Measurements from ENCODE around the gene MYO1E.

DNA sequence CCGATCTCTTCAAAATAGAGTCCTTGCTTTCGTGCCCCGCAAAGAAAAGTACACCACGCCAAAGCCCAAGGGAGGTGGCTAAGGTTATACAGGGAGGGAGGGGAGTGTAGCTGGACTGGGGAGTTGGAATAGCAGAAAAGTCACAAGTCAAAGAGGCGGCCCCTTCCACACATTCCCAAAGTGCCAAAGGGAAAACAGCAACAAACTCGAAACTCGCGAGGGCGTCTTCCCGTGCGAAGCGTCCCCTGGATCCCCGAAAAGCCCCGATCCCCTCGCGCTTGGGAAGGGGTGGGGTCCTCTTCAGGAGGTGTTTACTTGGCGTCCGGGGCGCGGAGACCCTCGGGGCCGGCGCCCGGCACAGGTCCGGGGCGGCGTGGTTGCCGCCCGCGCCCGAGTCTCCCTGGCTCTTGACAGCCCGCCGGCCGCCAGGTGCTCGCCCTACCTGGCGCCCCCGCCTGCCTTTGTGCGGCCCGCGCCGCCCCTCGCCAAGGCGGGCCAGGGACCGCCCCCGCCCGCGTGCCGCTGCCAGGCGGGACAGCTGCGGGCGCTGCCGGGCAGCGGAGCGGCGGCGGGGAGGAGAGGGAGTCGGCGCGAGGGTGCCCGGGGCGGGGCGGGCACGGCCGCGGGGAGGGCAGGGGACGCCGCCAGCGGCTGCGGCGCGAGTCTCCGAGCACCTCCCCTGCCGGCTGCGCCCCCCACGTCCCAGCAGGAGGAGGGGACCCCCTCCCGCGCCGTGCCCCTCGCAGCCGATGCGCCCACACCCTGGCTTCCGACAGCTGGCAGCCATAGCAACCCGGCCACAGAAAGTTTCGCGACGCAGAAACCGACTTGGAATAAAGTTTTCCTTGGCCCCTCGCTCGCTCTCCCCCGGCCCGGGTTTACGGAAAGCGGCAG, 966 bp downstream of the MYO1E start:
- TF ChIP-seq POLR2A (IDR thresholded peaks at IDR 0.05), result peak in 1 of 2 donors; percentile 5
- TF ChIP-seq, protein P1, sequence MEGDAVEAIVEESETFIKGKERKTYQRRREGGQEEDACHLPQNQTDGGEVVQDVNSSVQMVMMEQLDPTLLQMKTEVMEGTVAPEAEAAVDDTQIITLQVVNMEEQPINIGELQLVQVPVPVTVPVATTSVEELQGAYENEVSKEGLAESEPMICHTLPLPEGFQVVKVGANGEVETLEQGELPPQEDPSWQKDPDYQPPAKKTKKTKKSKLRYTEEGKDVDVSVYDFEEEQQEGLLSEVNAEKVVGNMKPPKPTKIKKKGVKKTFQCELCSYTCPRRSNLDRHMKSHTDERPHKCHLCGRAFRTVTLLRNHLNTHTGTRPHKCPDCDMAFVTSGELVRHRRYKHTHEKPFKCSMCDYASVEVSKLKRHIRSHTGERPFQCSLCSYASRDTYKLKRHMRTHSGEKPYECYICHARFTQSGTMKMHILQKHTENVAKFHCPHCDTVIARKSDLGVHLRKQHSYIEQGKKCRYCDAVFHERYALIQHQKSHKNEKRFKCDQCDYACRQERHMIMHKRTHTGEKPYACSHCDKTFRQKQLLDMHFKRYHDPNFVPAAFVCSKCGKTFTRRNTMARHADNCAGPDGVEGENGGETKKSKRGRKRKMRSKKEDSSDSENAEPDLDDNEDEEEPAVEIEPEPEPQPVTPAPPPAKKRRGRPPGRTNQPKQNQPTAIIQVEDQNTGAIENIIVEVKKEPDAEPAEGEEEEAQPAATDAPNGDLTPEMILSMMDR (IDR thresholded peaks at IDR 0.05), result peak in 1 of 5 experiments; percentile 9
